Effector memory CD8-positive, alpha-beta T cell (primary cell): ENCODE results near the gene PPP3R1.
A peak's percentile ranks its signal among the peaks of the same experiment; 100 is the strongest.

Source experiments
- ATAC-seq: fragments of 150-1000 bp; cut with Tn5 transposase; replicated peaks from 2 replicates; pipeline ENCODE4 v1.10.0; 2021; ENCODE audit warnings: mild to moderate bottlenecking, moderate library complexity
- DNase-seq, 3 experiments: peaks; one replicate each; pipeline ENCODE4 v3.0.0; 2021
- H3K27ac Mint-ChIP-seq, 2 donors: one replicate each; pipeline ENCODE4 v1.8.0; 2022; ENCODE audit warnings: mild to moderate bottlenecking in 2 of 2, mixed read lengths in 2 of 2, moderate library complexity in 2 of 2
- H3K27me3 Mint-ChIP-seq, 2 donors: one replicate each; pipeline ENCODE4 v1.8.0; 2022; ENCODE audit warnings: mixed read lengths in 2 of 2
- H3K36me3 Mint-ChIP-seq: one replicate; pipeline ENCODE4 v1.8.0; 2022; ENCODE audit warnings: mild to moderate bottlenecking, moderate library complexity, mixed read lengths; ENCODE audit not compliant: insufficient read depth
- H3K4me1 Mint-ChIP-seq, 2 donors: one replicate each; pipeline ENCODE4 v1.8.0; 2022; ENCODE audit warnings: low read depth in 2 of 2, mixed read lengths in 2 of 2
- H3K4me3 Mint-ChIP-seq, 2 donors: one replicate each; pipeline ENCODE4 v1.8.0; 2022; ENCODE audit warnings: mild to moderate bottlenecking in 2 of 2, mixed read lengths in 2 of 2, moderate library complexity in 2 of 2
- H3K9me3 Mint-ChIP-seq, 2 donors: one replicate each; pipeline ENCODE4 v1.8.0; 2022; ENCODE audit warnings: mixed read lengths in 2 of 2

Gene PPP3R1

DNA sequence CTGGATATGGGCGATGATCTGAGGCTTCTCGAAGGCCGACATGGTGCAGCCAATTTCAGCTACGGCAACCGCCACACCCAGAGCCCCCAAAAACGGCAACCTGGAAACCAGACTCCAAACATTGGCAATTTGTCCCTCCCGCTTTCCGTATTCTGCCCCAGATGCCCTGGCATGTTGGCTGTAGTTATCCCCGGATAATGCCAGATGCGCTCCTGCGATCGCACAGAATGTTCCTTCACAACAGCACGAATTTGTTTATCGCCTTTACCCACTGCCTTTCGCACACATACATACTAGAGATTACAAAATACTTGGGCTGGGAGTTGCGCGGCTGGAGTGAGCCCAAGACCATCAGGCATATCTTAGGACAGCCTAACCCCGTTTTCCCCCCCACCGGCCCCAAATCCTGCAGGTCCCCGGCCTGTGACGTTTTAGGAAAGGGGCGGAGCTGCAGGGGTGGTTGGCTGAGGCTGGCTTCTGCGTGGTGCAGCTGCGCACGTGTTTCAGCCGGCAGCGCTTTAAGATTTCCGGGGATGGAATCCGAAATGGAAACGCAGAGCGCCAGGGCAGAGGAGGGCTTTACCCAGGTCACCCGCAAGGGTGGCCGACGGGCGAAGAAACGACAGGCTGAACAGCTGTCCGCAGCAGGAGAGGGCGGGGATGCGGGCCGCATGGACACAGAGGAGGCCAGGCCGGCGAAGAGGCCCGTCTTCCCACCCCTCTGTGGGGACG is 94.8 kb downstream of the PPP3R1 start, which contains the start of gene PNO1:
PNO1 (plus strand) TSS at position 487 of the 732 bp plus-strand sequence; CDS start at position 534, 47 bp downstream.
- Mint-ChIP-seq H3K4me1 (peaks cover 28 to 36% of the 10 kb centered on the region in 2 donors), H3K4me3 (peak within 1 kb of the TSS; percentile 96), H3K9me3 (no peaks in the 10 kb centered on the region), H3K27me3 (no peaks in the 10 kb centered on the region), H3K27ac (peak within 1 kb of the TSS; percentile 98 to 99), H3K36me3 (peaks cover 37% of the 10 kb centered on the region)
- ATAC-seq (peak; percentile 89), DNase-seq (peak; percentile 97 to 99 (median 98))

DNA sequence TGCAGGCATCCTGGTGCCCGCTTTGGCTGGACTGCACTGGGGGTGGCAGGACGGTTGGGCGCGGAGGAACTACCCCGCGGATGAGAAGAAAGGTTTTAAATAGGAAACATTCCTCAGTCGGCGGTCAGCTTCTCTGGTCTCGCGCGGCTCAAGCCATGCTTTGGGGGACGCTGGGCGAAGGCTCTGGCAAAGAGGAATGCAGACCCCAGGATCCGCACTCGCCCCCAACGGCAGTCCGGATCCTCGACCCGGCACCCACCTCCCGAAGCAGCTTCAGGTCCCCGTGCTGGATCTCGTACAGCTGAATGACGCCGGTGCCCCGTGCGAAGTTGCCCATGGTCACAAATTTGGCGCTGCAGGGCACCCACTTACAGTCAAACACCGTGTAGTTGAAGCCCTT is 95.3 kb downstream of the PPP3R1 start:
- ATAC-seq (peak; percentile 49), DNase-seq (no peak)
- peaks cover 28 to 40% of the 10 kb centered on the region in 2 donors for H3K4me1 Mint-ChIP-seq
- H3K27ac Mint-ChIP-seq = peak overlapping the region; percentile 98 to 99
- H3K27me3 Mint-ChIP-seq = no peaks in the 10 kb centered on the region
- no peaks in the 10 kb centered on the region for H3K9me3 Mint-ChIP-seq
- H3K4me3 Mint-ChIP-seq = peak overlapping the region; percentile 96
- peaks cover 31% of the 10 kb centered on the region for H3K36me3 Mint-ChIP-seq

DNA sequence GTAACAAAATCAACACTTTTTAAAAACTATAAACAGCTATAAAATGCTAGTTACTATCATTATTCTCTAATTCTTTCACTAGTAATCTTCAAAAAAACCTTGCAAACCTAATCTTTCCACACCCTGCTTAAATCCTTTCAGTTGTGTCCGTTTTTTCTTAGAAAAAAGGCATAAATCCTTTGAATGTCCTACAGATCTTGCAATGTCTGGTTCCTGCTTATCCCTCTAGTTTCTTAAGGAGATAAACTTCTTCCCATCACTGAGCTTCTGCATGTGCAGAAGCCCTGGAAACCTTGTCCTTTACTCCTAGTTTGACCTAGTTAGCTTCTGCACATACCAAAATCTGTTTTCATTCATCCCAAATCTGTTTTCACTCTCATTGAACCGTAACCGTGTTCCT is 95.9 kb downstream of the PPP3R1 start:
- Mint-ChIP-seq H3K36me3 (peaks cover 25% of the 10 kb centered on the region), H3K4me3 (peak overlapping the region; percentile 96), H3K4me1 (peaks cover 29 to 46% of the 10 kb centered on the region in 2 donors), H3K27me3 (no peaks in the 10 kb centered on the region), H3K27ac (peak overlapping the region; percentile 98 to 99), H3K9me3 (no peaks in the 10 kb centered on the region)
- DNase-seq = no peak
- ATAC-seq = no peak

DNA sequence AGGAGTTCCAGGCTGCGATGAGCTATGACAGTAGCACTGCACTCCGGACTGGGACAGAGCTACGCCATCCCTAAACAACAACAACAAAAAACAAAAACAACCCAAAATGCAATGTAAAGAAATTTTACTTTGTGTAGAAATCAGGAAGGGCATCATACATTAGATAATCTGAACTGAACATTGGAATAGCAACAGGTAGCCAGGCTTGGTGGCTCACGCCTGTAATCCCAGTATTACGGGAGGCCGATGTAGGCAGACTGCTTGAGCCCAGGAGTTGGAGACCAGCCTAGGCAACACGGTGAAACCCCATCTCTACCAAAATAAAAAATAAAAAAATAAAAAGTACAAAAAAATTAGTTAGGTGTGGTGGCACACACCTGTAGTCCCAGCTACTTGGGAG is 96.7 kb downstream of the PPP3R1 start:
- peaks cover 18% of the 10 kb centered on the region for H3K36me3 Mint-ChIP-seq
- H3K4me1 Mint-ChIP-seq = peaks cover 30 to 46% of the 10 kb centered on the region in 2 donors
- peak overlapping the region in 1 of 2 donors; percentile 96 for H3K4me3 Mint-ChIP-seq
- H3K27me3 Mint-ChIP-seq = no peaks in the 10 kb centered on the region
- H3K27ac Mint-ChIP-seq = no peak overlapping the region
- no peaks in the 10 kb centered on the region for H3K9me3 Mint-ChIP-seq
- ATAC-seq (no peak), DNase-seq (no peak)

DNA sequence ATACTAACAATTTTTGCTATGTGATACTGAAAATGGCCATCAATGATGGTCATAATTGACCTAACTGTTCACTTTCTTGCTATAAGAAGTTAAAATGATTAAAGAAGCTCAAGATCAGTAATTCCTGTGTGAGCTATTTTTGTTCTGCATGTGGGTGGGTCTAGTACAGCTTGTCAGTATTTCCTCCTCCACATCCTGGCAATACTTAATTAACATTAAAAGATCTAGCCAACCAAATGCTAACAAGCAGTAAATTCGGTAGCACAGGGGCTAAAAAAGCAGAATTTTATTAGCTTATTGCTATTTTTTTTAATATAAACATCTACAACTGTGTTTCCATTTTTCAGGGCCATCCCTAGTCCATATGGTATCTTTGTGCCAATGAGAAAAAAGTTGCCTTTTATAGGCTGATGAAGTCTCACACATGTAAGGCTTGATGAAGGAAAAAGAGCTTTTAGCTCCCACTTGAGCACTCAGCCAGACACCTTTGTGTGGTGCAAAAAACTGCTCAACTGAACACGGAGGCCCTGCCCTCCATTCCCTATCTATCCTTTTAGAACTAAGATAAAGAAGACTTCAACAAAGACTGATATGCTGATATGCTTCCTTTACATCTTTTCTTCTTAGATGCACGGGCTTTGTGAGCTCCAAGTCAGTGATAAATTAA is 99.5 kb downstream of the PPP3R1 start:
- H3K36me3 Mint-ChIP-seq = peaks cover 10% of the 10 kb centered on the region
- H3K27ac Mint-ChIP-seq = no peak overlapping the region
- no peak for ATAC-seq
- H3K9me3 Mint-ChIP-seq = no peaks in the 10 kb centered on the region
- H3K4me3 Mint-ChIP-seq = no peak overlapping the region
- H3K4me1 Mint-ChIP-seq = peaks cover 16 to 29% of the 10 kb centered on the region in 2 donors
- no peaks in the 10 kb centered on the region for H3K27me3 Mint-ChIP-seq
- DNase-seq = no peak

DNA sequence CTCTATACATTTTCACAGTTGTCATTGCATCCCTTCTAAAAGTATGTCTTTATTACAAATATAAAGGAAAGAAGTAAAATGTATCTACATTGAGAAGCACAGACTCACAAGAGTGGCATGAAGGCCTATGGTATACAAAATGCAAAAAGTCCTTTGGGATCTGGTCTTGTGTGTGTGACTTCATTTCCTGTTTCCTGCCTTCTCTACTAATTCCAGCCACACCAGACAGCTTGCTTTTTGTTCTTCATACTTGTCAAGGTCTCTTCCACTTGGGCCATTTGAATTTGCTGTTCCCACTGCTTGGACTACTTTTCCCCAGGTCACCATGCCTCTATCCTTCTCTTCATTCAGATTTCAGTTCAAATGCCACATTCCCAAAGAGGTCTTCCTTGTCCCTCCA is 101.3 kb downstream of the PPP3R1 start:
- no peaks in the 10 kb centered on the region for H3K27me3 Mint-ChIP-seq
- no peak overlapping the region for H3K4me3 Mint-ChIP-seq
- H3K36me3 Mint-ChIP-seq = no peaks in the 10 kb centered on the region
- peaks cover 5 to 16% of the 10 kb centered on the region in 2 donors for H3K4me1 Mint-ChIP-seq
- no peaks in the 10 kb centered on the region for H3K9me3 Mint-ChIP-seq
- ATAC-seq (no peak), DNase-seq (no peak)
- H3K27ac Mint-ChIP-seq = peak overlapping the region in 1 of 2 donors; percentile 0

DNA sequence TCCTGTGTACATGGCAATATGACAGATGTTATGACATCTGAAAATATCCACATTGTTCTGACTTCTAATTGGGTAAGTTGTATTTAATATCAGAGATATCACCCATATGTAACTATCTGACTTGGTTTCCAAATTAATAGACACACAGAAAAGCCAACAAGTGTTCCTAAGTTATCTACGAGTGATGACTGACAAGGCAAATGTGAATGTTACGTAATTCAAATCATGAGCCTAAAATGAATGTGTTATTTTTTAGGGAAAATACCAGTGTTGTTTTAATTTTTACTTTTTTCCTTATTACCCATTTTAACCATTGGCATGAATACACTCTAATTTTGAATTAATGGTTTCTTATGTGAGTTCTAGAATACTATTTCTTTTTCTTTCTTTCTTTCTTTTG is 110.5 kb downstream of the PPP3R1 start:
- no peak overlapping the region for H3K27ac Mint-ChIP-seq
- ATAC-seq (no peak), DNase-seq (no peak)
- peaks cover 18% of the 10 kb centered on the region for H3K36me3 Mint-ChIP-seq
- no peaks in the 10 kb centered on the region for H3K4me1 Mint-ChIP-seq
- H3K4me3 Mint-ChIP-seq = no peak overlapping the region
- H3K9me3 Mint-ChIP-seq = no peaks in the 10 kb centered on the region
- no peaks in the 10 kb centered on the region for H3K27me3 Mint-ChIP-seq

DNA sequence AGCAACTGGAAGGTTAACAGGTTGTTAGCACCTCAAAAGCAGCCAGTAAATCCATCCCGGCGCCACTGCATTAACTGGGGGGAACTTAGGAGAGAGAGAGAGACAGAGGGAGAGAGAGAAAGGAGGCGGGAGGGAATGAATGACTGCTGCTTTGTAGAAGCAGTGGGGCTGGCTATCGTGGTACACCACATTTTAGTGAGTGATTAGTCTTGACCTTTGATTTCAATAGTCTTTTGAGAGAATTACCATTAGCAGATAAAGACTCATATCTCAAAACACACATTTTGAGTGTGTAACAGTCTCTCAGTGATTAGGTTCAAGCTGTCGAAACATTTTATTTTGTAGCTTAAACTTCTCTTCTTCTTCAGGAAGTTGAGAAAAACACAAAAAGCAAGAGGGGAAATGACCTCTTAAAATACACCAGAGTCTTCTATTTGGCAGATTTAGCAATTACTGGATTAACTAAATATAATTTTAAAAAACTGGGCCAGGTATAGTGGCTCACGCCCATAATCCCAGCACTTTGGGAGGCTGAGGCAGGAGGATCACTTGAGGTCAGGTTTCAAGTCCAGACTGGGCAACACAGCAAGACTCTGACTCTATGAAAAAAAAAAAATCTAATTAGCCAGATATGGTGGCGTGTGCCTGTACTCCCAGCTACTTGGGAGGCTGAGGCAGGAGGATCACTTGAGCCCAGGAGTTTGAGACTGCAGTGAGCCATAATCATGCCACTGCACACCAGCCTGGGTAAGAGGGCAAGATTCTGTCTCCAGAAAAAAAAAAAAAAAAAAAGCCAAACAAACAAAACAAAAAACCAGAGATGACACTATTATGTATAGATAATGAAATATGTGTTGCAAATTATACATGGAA is 116.6 kb downstream of the PPP3R1 start:
- no peak for ATAC-seq
- H3K36me3 Mint-ChIP-seq = peaks cover 36% of the 10 kb centered on the region
- peak overlapping the region in 1 of 2 donors; percentile 38 for H3K27ac Mint-ChIP-seq
- no peaks in the 10 kb centered on the region for H3K9me3 Mint-ChIP-seq
- DNase-seq = no peak
- no peaks in the 10 kb centered on the region for H3K4me1 Mint-ChIP-seq
- no peaks in the 10 kb centered on the region for H3K27me3 Mint-ChIP-seq
- no peak overlapping the region for H3K4me3 Mint-ChIP-seq

DNA sequence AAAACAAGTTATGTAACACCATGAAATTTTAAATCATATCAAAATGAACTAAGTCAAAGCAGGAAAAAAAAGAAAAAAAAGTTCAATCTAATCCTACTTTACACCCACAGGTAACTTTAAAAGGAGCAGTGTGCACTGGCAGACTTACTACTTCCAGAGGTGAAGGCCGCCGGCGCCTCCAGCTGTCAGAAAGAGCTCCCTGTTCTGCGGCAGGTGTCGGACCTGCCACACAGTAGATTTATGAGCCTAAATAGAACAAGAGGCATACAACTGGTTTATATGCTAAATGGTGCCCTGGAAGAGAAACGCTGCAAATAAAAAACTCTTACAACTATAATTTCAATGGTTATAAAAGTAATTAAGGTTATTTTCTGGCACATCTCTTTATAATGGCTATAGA is 117.8 kb downstream of the PPP3R1 start:
- no peak for DNase-seq
- H3K27me3 Mint-ChIP-seq = no peaks in the 10 kb centered on the region
- ATAC-seq = no peak
- H3K9me3 Mint-ChIP-seq = no peaks in the 10 kb centered on the region
- no peaks in the 10 kb centered on the region for H3K4me1 Mint-ChIP-seq
- H3K27ac Mint-ChIP-seq = no peak overlapping the region
- H3K4me3 Mint-ChIP-seq = no peak overlapping the region
- H3K36me3 Mint-ChIP-seq = peaks cover 41% of the 10 kb centered on the region

DNA sequence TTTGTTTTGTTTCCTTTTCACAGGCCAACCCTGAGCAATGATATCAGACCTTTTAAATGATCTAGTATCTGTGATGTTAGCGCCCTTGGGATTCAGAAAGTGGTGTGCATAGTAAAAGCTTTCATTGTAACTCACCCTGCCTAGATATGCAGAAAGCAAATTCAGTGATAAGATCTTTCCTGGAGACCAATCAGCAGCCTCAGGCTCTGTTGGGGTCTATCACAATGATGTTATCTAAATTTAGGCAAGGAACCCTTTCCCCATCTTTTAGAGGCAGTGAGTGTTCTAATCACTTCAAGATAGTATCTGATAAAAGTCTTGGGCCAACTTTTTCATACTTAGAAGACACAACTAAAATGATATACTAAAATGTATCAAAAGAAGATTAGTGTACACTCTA is 118.2 kb downstream of the PPP3R1 start:
- H3K9me3 Mint-ChIP-seq = no peaks in the 10 kb centered on the region
- H3K4me3 Mint-ChIP-seq = no peak overlapping the region
- H3K27ac Mint-ChIP-seq = no peak overlapping the region
- DNase-seq (no peak), ATAC-seq (no peak)
- peaks cover 41% of the 10 kb centered on the region for H3K36me3 Mint-ChIP-seq
- H3K4me1 Mint-ChIP-seq = no peaks in the 10 kb centered on the region
- no peaks in the 10 kb centered on the region for H3K27me3 Mint-ChIP-seq
